Transverse colon (tissue), 4 donors: Measurements from ENCODE around the gene GTPBP2.

Experiments
- EP300 ChIP-seq: sonication (generic); formaldehyde crosslinking; IDR thresholded peaks from one replicate; pipeline ENCODE4 v1.6.1; 2017; ENCODE audit warnings: antibody characterized with exemption, low read depth
- POLR2A ChIP-seq: fragments of 450-650 bp; IDR thresholded peaks from one replicate; pipeline ENCODE4 v1.6.1; 2016; ENCODE audit warnings: antibody characterized with exemption, mild to moderate bottlenecking, moderate library complexity
- POLR2AphosphoS5 ChIP-seq, 3 donors: sonication (generic); formaldehyde crosslinking; IDR thresholded peaks; one replicate each; pipeline ENCODE4 v1.6.1; 2016; ENCODE audit warnings: antibody characterized with exemption in 3 of 3
- TF ChIP-seq, protein P1 (sequence below), 5 experiments: fragments of 200-600 bp in 3 of 5; fragments of 450-650 bp in 2 of 5; sonication (generic) in 3 of 5; IDR thresholded peaks; 1 replicate in 2 of 5; 2 replicates in 3 of 5; pipeline ENCODE4 v1.5.1; 2016 to 2017; ENCODE audit warnings: antibody characterized with exemption in 5 of 5, inconsistent platforms in 3 of 5, mild to moderate bottlenecking in 2 of 5, moderate library complexity in 1 of 5

- TF ChIP-seq POLR2AphosphoS5 (IDR thresholded peaks at IDR 0.05): no peak
- TF ChIP-seq, protein P1, sequence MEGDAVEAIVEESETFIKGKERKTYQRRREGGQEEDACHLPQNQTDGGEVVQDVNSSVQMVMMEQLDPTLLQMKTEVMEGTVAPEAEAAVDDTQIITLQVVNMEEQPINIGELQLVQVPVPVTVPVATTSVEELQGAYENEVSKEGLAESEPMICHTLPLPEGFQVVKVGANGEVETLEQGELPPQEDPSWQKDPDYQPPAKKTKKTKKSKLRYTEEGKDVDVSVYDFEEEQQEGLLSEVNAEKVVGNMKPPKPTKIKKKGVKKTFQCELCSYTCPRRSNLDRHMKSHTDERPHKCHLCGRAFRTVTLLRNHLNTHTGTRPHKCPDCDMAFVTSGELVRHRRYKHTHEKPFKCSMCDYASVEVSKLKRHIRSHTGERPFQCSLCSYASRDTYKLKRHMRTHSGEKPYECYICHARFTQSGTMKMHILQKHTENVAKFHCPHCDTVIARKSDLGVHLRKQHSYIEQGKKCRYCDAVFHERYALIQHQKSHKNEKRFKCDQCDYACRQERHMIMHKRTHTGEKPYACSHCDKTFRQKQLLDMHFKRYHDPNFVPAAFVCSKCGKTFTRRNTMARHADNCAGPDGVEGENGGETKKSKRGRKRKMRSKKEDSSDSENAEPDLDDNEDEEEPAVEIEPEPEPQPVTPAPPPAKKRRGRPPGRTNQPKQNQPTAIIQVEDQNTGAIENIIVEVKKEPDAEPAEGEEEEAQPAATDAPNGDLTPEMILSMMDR (IDR thresholded peaks at IDR 0.05): no peak
- no peak for TF ChIP-seq EP300
- no peak for TF ChIP-seq POLR2A
Measured at GRCh38 chr6:43604174-43604573, 24.9 kb downstream of the GTPBP2 start.
